HG02981 (cell line): Measurements from ENCODE around the gene CD55.
"Not testable (repeated sequence)": the region's sequence is repeated elsewhere in the genome, so short reads cannot be mapped to it uniquely, and the experiment has no call there.

ENCODE experiments used
- ATAC-seq: cut with Tn5 transposase; IDR thresholded peaks from one replicate; pipeline ENCODE4 v1.9.1; 2021; ENCODE audit warnings: mild to moderate bottlenecking, moderate library complexity; ENCODE audit not compliant: unreplicated experiment

The CD55 gene

DNA sequence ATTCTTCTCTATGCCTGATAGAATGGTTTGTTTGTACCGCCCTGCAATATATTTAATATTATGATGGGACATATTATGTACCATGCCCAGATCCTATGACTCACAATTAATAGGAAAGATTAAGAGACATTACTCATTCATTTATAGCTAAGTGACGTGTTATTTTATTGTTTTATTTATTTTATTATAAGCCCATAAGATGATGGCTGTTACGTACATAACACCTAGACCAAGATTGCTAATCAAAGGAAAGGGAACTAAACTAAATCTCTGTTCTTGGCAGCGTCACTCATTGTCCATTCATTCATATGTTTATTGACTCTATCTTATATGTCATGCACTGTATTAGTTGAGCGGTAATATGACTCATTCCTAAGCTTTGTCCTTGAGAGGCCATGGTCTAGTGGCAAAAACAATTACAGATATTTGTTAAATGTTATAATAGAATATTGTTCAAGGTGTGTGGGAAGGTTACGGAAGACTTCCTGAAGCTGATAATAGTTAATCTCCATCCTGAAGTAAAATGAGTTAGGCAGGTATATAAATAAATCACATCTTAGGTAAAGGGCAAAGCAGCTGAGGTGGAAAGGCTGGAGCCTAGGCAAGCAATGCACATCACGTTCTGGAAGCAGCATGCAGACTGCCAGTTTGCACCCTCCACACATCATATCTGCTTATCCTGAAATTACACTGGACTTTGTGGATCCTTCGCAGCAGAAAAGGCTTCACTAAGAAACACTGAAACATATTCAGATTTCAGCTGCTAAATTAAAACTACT, 16.6 kb upstream of the CD55 start:
- ATAC-seq = no peak

DNA sequence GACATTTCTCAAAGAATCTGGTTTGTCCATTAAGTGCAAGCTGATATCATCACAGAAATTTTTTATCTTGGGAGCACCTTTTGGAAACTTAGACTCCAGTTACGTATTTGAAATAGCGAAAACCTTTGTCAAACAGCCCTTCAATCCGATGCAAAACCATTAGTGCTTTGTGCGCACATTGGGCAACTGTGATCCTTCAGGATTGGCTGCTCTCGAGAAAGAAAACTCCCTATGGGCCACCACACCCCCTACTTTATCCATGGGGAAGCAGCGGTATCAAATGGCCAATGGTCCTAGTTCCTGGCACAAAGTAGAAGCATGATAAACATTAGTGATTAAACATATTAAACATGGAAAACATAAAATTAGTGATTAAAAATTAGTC, 16.0 kb upstream of the CD55 start:
- ATAC-seq = no peak

DNA sequence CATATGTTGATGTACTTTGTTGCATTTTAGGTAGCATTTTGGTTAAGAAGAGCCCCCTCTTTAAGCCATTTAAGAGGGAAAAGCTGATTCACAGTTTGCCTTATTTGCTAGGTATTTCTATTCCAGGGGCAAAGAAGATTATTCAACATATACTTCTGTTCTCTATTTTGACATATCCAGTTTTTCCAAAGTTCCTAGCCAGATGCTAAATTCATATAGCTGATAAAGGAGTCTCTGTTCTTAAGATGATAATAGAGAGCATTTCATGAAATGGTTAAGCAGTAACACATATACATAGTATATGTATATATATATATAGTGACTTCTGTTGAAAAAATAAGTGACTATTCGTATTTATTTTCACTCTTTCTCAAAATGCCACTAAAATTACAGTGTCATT, 15.5 kb upstream of the CD55 start:
- no peak for ATAC-seq

DNA sequence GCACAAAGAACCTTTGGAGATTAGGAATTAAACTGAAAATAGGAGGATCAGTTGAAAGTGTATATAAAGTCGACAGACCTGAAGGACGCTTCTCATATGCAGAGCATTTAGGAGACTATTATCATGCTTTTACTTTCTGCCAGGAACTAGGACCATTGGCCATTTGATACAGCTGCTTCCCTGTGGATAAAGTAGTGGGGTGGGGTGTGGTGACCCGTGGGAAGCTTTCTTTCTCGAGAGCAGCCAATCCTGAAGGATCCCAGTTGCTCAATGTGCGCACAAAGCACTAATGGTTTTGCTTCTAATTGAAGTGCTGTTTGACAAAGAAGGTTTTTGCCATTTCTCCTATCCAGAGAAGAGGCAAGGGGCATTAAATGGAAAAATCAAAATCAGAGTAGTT, 14.9 kb upstream of the CD55 start:
- no peak for ATAC-seq

DNA sequence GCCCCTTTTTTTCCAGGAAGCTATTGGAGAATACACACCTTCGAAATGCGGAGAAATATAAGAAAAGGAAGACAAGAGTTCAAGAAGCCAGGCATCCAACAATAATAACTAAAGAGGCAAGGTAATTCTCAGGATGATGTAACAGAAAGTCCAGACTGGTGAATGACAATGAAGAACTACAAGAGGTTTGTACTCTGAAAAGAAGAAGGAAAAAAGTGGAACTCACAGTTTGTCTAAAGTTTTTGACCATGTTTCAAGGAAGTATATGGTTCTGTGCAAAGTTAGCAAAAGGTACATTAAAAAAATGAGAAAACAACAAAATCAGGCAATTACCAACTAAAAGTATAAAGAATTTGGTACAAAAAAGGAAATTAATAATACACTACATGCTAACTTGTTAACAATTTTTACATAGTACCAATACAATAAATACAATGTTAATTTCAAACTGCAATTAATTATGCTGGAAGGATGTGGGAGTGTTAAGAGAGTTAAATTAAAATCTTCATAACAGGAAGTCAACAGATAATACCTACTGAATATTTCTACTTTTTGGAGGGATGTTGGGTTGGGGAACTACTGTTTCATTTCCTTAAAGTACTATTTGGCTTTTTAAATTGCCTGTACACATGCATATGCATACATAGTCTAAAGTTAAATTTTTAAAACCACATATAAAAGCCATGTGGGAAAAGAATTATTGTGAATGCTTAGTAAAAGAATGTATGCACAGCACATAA, 12.9 kb upstream of the CD55 start:
- no peak for ATAC-seq

DNA sequence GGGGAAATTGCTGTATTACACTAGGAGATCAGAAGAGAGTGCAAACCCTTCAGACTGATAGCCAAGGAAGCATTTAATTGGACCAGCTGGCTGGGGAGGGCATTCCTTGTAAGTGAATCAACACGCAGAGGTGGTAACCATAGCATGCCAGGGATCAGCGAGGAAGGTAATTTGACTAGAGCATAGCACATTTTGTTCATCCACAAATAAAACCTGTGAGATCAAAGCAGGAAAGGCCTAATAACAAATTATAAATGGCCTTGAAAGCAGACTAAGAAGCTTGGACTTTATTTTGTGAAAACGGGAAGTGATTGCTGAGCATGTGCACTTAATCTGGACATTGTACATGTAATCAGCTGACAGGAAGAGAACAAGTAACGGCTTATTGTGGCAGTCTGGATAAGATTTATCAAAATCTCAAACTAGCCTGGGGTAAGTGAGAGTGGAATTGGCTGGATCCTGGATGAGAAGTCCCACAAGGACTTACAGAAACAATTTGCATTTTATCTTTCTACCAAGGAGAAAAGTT, 11.7 kb upstream of the CD55 start:
- no peak for ATAC-seq

DNA sequence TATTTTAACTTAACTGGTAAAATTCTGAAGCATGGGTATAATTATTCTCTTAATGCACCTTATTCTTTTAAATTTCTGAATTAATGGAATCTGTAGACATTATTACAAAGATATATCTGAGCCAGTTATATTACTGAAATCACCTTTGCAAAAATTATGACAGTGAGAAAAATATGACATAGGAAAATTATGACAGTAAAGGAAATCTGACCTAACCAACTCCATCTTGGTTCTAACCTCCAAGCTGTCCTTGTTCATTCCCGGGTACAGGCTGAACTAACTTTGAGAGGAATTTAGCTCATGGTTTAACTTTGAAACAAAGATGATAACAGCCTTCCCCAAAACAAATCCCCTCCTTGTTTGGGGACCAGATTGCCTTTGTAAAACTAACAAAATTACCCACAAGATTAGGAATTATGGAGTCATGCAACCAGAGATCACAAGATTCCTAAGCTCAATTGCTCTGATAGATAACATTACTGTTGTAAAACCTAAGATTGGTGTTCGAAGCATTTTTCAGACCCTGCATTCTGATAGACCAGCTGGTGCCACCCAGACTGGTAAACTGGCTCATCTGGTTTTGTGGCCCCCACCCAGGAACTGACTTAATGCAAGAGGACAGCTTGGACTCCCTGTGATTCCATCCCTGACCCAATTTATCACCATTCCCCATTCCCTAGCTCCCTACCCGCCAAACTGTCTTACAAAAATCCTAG, 9.4 kb upstream of the CD55 start:
- no peak for ATAC-seq

DNA sequence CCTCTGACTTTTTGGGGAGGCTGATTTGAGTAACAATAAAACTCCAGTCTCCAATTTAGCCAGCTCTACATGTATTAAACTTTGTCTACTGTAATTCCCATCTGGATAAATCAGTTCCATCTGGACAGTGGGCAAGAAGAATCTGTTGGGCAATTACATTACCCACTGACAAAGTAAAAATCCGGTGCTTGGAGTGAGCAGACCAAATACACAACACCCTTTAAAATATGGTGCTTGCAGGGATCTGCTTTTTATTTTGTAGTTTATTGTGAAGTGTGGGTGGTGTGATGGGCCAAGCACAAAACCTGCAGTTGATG, 8.9 kb upstream of the CD55 start:
- ATAC-seq = no peak

DNA sequence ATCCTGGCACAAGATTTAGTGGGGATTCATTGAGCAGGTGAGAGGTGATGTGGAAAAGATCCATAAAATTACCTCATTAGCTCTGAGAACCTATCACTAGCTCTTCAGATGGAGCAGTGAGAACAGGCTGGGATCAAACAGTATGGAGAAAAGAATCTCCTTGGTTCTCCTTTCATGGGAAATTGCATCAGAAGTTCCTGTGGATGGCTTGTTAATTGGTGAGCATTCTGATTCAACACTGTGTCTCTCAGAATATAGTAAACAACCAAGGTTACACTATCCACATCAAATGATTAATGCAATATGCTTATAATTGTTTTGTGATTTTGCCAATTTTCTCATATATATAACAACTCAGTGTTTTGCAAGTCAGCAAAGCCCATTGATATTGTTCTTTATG, 8.3 kb upstream of the CD55 start:
- no peak for ATAC-seq

DNA sequence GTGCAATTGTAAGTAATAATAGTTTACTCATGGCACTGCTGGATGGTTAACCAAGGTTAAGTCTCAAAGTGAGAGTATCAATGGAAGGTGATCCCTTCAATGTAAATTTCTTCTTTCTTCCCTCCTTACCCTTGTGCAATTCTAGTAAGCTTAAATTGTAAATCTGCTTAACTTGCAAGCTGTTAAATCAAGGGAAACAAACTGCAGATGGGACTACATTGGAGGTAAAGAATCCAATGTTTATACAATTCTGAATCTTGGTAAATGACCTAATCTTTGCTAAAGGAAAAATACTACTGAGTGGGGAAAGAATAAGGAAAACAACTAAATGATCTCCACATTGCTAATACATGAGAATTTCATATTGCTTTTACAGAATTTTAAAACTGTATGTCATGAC, 6.7 kb upstream of the CD55 start:
- no peak for ATAC-seq

DNA sequence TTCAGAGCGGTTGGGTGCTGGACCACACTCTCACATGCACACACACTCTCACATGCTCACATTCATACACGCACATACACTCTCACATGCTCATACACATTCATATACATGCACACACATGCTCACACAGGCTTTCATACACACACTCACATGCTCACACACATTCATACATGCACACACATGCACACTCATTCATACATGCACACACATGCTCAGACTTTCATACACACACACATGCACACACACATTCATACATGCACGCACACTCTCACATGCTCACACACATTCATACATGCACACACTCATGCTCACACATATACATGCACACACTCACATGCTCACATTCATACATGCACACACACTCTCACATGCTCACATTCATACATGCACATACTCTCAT, 6.0 kb upstream of the CD55 start:
- ATAC-seq = no peak

DNA sequence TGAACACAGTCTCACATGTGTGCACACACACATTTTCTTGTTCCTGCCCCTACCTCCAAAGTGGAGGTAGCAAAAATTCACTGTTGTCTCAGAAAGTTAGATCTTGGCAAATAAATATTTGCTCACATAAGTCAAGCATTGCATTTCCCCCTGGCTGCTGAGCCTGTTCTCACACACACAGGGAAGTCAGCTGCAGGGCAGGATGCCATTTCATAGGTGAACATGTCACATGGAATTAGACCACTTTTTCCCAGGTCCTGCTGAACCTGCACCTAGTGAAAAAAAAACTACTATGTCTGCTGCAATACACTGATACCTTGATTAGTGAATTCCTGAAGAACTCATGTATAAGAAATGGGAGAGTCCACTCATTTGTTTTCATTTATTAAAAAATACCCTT, 5.3 kb upstream of the CD55 start:
- no peak for ATAC-seq

DNA sequence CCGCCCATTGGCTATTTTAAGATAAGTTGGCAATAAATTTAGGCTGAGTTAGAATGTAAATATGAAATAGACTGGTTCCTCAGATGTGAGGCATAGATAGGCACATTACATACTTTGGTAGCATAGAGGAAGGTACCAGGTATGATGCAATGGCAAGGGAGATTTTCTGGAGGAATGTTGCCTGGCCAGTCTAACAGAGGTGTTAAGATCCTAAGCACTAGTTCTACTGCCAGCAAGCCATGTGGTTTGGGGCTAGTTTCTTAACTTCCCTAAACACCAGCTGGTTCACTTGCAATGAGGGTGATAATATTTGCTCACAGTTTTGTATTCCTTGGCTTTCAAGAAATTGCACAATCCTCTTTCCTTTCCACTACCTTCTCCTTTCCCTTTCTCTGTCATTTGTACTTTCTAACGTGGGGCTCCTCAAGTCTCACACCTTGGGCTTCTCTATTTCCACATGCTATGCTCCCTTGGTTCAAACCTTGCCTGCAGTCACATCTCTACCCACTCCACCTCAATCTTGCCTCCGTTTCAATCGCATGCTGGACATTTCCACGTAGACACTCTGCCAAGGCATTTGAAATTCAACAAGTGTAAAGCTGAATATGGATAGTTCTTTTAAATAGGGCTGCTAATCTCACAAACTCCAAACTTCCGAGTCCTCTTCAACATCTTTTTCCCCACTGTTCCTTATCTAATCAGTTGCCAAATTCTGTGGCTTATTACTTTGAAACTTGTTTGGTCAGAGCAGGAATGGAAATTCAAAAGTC, 4.7 kb upstream of the CD55 start:
- no peak for ATAC-seq

DNA sequence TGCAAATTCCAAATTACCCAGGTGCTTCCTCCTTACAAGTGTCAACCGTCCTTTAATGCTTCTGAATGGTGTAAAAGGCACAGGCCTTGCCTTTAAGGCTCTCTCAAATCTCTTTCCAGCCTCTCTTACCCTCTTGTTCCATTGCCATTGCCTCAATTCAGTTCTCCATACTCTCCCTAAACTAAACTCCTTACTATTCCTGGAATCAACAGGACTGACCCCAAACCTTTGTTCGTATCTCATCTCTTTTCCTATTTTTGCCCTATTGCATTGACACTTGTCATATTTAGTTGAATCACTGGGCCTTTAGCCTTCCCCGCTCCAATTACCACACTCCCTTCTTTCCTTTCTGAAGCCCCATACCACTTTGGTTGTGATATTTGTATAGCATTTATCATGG, 3.9 kb upstream of the CD55 start:
- no peak for ATAC-seq

DNA sequence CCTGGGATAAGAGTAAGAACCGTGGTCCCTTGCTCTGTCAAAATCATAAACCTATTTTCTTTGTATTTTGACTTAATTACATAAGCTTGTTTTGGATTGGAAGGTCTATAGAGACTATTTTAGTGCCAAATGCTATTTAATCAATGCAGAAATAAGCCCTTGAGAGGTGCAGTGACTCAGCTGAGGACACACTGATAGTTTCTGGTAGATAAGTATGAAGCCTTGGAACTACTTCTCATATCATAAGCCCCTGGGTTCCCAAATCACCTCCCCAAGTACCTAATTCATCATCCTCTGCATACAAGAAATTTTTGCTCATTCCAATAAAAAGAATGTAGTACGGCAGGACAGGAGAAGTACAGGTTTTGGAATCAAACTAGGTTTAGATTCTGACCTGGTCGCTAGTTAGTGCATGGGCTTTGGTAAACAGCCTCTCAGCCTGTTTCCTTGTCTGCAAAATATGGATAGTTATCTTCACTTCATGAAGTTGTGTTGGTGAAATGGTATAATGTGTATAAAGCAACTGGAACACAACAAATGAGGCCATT, 3.3 kb upstream of the CD55 start:
- ATAC-seq = no peak

DNA sequence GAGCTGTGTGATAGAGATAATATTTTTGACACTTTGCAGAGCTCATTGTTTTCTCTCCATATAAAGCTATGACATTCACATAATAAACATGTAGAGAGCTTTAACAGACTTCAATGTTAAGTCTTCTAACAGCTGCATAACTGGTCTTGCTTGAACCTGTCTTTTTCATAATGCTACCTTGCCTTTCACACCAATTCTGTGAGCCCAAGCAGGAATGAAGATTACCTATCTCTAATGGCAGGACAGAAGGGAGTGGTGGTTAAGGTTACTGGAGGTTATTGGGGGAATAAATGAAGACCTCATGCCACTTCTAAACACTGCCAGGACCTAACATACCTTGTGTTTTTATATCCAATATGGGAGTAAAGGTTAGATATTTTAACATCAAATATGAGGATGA, 2.3 kb upstream of the CD55 start:
- no peak for ATAC-seq

DNA sequence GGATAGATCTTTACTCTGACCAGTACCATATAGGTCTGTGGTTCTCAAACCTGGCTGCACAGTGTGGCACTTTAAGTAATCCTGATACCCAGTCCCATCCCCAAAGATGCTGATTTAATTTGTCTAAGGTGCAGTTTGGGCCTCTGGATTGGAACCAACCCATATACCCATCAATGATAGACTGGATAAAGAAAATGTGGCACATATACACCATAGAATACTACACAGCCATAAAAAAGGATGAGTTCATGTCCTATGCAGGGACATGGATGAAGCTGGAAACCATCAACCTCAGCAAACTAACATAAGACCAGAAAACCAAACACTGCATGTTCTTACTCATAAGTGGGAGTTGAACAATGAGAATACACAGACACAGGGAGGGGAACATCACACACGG, 1.4 kb upstream of the CD55 start:
- not testable (repeated sequence) for ATAC-seq

DNA sequence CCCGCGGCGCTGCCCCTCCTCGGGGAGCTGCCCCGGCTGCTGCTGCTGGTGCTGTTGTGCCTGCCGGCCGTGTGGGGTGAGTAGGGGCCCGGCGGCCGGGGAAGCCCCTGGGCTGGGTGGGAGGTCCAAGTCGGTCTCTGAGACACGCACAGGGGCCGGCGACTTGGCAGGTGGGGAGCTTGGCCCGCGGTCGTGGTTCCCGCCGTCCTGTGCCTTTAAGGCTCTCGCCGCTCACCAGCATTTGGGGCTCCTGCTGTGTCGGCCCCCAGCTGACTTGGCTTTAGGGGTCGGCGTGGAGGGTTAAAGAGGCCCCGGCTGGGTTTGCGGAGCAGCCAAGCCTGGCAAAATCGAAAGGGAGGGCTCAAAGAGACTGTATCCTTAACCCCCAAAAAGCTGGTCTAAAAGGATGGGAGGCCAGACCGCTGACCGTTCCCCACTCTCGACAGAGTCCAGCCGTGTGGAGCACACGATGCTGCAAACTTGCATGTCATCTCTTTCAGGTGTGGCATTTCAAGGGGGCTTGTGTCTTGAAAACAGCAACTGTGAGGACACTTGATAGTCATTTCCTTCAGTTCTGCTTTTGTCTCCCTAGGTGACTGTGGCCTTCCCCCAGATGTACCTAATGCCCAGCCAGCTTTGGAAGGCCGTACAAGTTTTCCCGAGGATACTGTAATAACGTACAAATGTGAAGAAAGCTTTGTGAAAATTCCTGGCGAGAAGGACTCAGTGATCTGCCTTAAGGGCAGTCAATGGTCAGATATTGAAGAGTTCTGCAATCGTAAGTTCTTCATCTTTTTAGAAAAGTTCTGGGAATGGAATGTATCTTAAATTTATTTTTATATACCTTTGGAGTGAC, 540 bp downstream of the CD55 start:
- no peak for ATAC-seq

DNA sequence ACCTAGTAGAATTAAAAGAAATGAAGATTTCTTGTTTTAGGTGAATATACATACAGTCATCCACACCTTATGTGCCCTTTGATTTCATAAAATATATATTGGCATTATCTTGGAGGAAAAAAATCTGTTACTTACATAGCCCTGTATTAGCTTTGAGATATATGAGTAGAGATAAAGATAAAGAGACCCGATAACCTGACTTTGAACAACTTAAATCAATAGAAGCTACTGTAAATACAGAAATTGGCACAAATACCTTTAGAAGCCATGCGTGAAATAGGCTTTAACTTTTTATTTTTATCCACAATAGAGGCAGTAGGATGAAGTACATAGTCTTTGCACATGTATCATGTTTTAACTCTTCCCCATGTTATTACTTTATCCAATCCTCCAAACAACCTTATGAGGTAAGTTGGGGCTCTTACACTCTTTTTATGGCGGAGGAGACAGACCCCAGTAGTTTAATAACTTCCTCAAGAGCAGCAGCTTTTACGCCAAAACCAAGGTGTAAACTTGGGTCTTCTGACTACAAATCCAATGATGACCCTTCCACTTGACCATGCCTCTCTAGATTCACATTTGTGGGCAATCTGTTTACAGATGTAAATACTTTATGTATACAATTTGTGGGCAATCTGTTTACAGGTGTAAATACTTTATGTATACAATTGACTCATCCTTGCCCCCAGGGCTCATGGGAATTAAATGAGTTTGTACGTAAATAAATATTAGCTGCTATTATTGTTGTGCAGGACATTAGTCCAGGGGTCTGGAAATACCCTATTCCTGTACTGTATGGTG, 2.1 kb downstream of the CD55 start:
- ATAC-seq = no peak
